Measurements from ENCODE around the gene BMI1.
A peak's percentile ranks its signal among the peaks of the same experiment; 100 is the strongest.

Gene BMI1

DNA sequence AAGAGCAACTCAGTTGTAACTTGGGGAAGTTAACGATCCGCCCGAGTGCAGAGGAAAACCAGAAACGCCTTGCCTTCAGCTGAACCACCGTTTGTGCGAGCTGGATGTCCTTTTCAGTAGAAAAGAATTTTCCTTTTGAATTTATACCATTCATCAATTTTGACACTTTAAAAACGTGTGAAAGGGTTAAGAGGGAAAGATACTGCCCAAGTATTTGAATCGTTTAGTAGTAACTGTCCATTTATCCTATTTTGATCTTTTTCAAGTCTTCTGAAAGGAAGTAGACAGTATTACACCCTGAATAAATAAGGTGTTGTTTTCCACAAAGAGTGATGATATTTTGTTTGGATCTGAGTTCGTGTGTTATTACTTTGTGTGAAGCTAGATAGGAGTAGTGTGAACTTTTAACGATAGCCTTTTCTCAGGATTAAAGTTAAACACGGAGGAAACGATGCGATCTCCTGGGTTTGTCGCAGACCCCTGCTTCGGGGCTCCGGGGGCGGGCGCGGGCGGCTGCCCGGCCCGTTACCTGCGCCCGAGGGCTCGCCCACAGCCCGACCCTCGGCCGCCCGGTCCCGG lies 830 bp upstream of the BMI1 start:
- FAIRE-seq: peak; percentile 83
- TF ChIP-seq POLR2A (IDR thresholded peaks at IDR 0.05; ENCODE audit: low read depth, low read length) (no peak), TAF1 (IDR thresholded peaks at IDR 0.05; ENCODE audit: borderline replicate concordance, low read depth, low read length) (no peak), POLR2AphosphoS5 (IDR thresholded peaks at IDR 0.05; ENCODE audit: low read depth, low read length) (no peak)
- DNase-seq (ENCODE audit: insufficient read length): no peak

DNA sequence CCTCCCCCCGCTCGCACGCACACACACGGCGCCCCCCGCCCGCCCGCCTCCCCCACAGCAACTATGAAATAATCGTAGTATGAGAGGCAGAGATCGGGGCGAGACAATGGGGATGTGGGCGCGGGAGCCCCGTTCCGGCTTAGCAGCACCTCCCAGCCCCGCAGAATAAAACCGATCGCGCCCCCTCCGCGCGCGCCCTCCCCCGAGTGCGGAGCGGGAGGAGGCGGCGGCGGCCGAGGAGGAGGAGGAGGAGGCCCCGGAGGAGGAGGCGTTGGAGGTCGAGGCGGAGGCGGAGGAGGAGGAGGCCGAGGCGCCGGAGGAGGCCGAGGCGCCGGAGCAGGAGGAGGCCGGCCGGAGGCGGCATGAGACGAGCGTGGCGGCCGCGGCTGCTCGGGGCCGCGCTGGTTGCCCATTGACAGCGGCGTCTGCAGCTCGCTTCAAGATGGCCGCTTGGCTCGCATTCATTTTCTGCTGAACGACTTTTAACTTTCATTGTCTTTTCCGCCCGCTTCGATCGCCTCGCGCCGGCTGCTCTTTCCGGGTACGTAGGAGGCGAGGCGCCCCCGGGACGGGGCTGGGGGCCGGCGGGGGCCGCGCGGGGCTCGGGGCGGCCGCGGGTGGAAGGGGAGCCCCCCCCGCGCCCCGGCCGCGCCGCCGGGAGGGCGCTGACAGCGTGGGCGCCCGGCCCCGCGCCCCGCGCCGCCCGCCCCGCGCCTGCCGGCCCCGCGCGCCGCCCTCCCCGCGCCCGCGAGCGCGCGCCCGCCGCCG lies 441 bp downstream of the BMI1 start:
- no peak for DNase-seq (ENCODE audit: insufficient read length)
- TF ChIP-seq TAF1 (IDR thresholded peaks at IDR 0.05; ENCODE audit: borderline replicate concordance, low read depth, low read length) (no peak), POLR2AphosphoS5 (IDR thresholded peaks at IDR 0.05; ENCODE audit: low read depth, low read length) (peak; percentile 72), POLR2A (IDR thresholded peaks at IDR 0.05; ENCODE audit: low read depth, low read length) (peak; percentile 80; the same call in 1 of the 2 replicates)
- peak; percentile 50 for FAIRE-seq

DNA sequence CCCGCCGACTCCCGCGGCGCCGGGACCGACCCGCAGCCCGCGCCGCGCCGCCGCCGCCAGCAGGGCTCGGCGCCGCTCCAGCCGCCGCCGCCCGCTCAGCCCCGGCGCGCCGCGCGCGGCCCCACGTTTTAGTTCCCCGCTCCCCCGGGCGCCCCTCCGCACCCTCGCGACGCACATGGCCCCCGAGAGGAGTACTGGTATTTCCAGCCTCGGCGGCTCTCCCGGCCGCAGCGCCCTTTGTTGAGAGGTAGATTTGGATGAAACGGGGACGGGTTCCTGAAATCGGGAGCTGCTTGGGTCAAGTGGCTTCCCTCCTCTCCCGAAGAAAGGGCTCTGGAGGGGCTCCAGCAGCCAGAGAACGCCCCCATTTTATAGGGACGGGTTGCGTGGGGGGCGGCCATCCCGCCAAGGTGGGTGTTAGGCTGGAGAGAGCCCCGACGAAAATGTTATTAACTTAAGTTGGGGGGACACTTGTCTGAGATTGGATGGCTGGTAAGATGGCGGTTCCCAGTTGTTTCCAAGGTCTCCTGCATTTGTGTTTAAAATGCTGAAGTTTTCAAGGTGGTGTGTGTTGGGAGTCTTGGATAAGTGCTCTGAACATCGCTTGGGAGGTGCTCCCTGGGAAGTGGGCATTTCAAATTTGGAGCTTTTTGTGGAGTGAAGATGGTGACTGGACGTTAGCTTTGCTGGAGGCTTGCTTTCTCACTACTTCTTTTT lies 1.2 kb downstream of the BMI1 start:
- no peak for DNase-seq (ENCODE audit: insufficient read length)
- no peak for TF ChIP-seq POLR2AphosphoS5 (IDR thresholded peaks at IDR 0.05; ENCODE audit: low read depth, low read length)
- no peak for TF ChIP-seq TAF1 (IDR thresholded peaks at IDR 0.05; ENCODE audit: borderline replicate concordance, low read depth, low read length)
- TF ChIP-seq POLR2A (IDR thresholded peaks at IDR 0.05; ENCODE audit: low read depth, low read length): no peak
- FAIRE-seq: peak; percentile 83

DNA sequence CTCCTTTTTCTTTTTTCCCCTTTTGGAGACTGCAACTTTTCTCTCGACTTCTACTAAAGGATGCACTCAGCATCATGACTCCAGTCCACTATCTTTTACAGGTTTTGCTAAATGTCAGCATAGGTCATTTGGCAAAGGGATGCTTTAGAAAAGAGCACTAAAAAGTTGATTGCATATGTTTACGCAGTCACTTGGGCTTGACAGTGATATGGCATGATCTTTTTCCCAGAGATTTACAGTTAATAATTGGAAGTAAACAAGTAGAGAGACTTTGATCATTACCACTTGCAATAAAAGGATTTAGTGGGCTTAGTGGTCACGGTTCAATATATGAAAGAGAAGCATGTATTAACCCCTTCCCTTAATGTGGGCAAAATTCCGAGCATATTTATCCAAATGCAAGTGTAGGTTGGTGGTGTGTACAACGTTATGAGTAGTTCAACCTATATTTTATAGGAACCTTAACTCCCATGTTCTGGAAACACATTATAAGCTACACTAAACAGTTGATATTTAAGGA lies 1.8 kb downstream of the BMI1 start:
- no peak for TF ChIP-seq TAF1 (IDR thresholded peaks at IDR 0.05; ENCODE audit: borderline replicate concordance, low read depth, low read length)
- TF ChIP-seq POLR2A (IDR thresholded peaks at IDR 0.05; ENCODE audit: low read depth, low read length): no peak
- TF ChIP-seq POLR2AphosphoS5 (IDR thresholded peaks at IDR 0.05; ENCODE audit: low read depth, low read length): no peak
- DNase-seq (ENCODE audit: insufficient read length): no peak
- no peak for FAIRE-seq

DNA sequence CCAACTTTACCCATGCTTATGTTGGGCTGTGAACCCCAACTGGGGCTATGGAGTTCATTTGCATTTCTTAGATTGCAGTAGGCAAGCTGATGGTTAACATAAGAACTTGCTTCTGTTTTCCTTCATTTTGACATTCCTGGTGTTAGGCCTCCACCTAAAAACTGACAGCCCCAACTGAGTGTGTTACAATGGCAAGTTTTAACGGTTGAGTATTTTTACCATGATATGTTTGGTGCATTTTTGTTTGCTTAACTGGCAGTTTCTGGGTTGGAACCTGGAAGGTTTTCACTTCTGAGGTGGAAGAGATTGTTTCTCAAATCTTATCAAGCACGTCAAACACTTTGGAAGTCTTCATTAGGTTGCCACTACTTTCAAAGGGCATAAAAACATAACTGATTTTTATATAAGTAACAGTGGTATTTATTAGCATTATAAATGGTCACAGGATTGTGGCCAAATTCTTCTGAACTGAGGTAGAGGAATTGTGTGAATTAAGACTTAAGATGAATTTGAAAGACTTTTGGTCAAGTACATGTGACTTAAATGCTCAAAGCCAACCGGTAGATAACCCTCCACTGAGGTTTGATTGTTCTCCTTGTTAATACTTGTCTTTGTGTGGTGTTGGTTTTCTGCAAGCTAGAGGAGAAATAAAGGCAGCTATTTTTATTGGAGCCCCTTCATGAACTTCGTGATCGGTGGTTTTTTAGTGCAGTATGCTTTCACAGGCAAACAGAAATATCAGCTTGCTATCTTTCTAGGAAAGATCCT lies 2.8 kb downstream of the BMI1 start:
- FAIRE-seq (no peak), DNase-seq (ENCODE audit: insufficient read length) (no peak)
- no peak for TF ChIP-seq POLR2A (IDR thresholded peaks at IDR 0.05; ENCODE audit: low read depth, low read length)
- TF ChIP-seq TAF1 (IDR thresholded peaks at IDR 0.05; ENCODE audit: borderline replicate concordance, low read depth, low read length): no peak
- TF ChIP-seq POLR2AphosphoS5 (IDR thresholded peaks at IDR 0.05; ENCODE audit: low read depth, low read length): no peak

DNA sequence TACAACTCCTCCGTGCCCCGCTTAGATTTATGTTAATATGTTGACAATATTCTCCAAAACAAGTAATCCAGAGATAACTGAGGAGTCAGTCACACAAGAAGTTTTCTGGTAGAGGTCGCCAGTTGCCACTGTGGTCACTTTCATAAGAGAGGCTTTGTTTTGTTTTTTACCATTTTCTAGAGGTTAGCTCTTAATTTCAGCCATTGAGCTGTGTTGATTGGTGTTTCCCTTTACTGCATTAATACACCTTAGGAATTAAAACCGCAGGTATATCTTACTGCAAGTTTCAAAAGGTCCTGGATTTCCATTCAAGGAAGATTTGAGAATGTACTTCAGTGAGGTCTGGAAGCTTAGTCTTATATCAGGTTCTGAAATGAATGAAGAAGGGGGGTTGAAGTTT lies 3.5 kb downstream of the BMI1 start:
- TF ChIP-seq POLR2AphosphoS5 (IDR thresholded peaks at IDR 0.05; ENCODE audit: low read depth, low read length) (no peak), TAF1 (IDR thresholded peaks at IDR 0.05; ENCODE audit: borderline replicate concordance, low read depth, low read length) (no peak), POLR2A (IDR thresholded peaks at IDR 0.05; ENCODE audit: low read depth, low read length) (no peak)
- FAIRE-seq (no peak), DNase-seq (ENCODE audit: insufficient read length) (no peak)

DNA sequence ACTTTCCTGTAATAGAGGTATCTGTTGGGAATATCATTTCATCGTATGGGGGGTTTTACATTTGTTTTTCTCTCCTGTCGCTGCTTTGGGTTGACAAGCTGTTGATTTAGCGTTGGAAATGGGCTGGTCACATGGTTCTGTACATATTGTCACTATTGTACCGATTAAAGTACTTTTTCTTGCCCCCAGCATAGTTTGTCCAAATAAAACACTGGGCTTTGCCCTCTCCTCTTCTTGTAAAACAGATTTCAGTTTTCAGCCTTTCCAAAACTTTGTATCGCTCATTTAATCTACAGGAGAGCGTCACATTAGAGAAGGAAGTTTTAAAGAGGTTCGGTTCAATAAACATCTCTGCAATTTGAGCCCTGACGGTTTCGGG lies 4.0 kb downstream of the BMI1 start:
- FAIRE-seq: peak; percentile 82
- TF ChIP-seq POLR2A (IDR thresholded peaks at IDR 0.05; ENCODE audit: low read depth, low read length): no peak
- no peak for TF ChIP-seq POLR2AphosphoS5 (IDR thresholded peaks at IDR 0.05; ENCODE audit: low read depth, low read length)
- no peak for TF ChIP-seq TAF1 (IDR thresholded peaks at IDR 0.05; ENCODE audit: borderline replicate concordance, low read depth, low read length)
- no peak for DNase-seq (ENCODE audit: insufficient read length)

DNA sequence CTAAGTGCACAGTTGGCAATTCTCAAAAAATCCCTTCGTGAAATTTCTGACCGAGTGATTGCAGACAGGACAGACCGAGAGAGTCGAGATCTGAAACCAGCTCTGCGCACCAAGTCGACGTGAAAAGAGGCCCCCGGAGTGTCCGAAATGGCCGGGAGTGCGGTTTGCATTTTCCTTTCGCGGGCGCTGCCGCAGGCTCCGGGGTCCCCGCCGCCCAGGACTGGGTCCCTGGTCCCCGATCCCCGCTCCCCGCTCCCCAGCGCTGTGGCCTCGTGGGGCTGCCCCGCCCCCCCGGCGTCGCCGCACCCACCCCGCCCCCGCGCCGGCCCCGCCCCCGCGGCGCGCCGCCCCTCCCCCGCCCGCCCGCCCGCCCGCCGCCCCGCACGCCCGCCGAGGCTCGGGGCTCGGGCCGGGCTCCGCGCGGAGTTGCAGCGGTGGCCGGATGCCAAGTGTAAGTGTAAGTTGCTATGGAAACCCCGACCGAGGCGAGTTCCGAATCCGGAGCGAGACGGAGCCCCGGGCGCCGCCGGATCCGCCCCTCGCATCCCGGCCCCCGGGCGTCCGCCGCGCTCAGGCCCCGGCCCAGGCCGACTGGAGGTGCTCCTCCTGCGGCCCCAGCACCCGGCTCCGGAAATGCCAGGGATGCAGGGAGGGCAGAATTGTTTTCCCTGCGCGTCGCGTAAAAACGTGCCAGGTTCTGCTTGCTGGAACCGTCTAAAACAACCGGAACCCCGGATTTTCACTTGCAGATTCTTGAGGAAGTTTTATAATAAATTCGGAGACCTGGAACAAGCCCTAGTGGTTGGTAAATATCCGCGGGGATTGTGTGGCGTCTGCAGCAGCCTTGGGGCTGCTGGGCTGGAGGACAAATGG lies 4.6 kb downstream of the BMI1 start:
- TF ChIP-seq TAF1 (IDR thresholded peaks at IDR 0.05; ENCODE audit: borderline replicate concordance, low read depth, low read length) (no peak), POLR2AphosphoS5 (IDR thresholded peaks at IDR 0.05; ENCODE audit: low read depth, low read length) (no peak), POLR2A (IDR thresholded peaks at IDR 0.05; ENCODE audit: low read depth, low read length) (no peak)
- peak; percentile 40 for FAIRE-seq
- DNase-seq (ENCODE audit: insufficient read length): peak; percentile 66

DNA sequence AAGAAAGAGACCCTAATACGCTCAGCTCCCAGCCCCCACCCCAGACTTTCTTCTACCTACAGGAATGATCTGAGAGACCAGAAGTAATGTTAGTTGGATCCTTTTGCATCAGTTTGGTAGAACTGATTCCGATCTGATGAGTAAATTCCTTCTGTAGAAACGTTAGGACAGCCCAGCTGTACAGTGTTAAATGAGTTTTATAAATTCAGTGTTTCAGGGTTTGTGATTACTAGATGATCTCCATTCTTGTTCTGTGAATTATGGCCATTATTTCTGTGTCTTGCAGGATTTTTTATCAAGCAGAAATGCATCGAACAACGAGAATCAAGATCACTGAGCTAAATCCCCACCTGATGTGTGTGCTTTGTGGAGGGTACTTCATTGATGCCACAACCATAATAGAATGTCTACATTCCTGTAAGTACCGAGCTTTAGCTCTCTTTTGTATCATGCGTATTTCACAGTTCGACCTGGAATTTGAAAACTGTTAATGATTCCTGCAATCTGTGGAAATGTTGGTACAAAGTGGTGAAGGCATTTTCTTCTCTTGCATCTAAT lies 5.3 kb downstream of the BMI1 start:
- DNase-seq (ENCODE audit: insufficient read length): no peak
- FAIRE-seq: peak; percentile 40
- TF ChIP-seq POLR2A (IDR thresholded peaks at IDR 0.05; ENCODE audit: low read depth, low read length) (no peak), POLR2AphosphoS5 (IDR thresholded peaks at IDR 0.05; ENCODE audit: low read depth, low read length) (no peak), TAF1 (IDR thresholded peaks at IDR 0.05; ENCODE audit: borderline replicate concordance, low read depth, low read length) (no peak)

DNA sequence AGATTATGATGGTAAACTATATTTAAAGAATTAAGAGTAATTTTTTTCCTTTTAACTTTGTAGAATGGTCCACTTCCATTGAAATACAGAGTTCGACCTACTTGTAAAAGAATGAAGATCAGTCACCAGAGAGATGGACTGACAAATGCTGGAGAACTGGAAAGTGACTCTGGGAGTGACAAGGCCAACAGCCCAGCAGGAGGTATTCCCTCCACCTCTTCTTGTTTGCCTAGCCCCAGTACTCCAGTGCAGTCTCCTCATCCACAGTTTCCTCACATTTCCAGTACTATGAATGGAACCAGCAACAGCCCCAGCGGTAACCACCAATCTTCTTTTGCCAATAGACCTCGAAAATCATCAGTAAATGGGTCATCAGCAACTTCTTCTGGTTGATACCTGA lies 8.3 kb downstream of the BMI1 start:
- DNase-seq (ENCODE audit: insufficient read length) (no peak), FAIRE-seq (no peak)
- TF ChIP-seq POLR2A (IDR thresholded peaks at IDR 0.05; ENCODE audit: low read depth, low read length) (no peak), POLR2AphosphoS5 (IDR thresholded peaks at IDR 0.05; ENCODE audit: low read depth, low read length) (no peak), TAF1 (IDR thresholded peaks at IDR 0.05; ENCODE audit: borderline replicate concordance, low read depth, low read length) (no peak)

Measured in GM12892 (cell line).